ENCODE data around the gene AUTS2. TPM values are rescaled to one million over a fixed set of nuclear protein-coding genes. Genes with fewer than 3 reads are reported as not detected.
A peak's percentile ranks its signal among the peaks of the same experiment; 100 is the strongest.

Gene AUTS2
- total and polyA plus RNA-seq, 2 donors (not counting 1 experiment from before 2014, with no cell fraction given): 0.60 to 9.1 TPM

DNA sequence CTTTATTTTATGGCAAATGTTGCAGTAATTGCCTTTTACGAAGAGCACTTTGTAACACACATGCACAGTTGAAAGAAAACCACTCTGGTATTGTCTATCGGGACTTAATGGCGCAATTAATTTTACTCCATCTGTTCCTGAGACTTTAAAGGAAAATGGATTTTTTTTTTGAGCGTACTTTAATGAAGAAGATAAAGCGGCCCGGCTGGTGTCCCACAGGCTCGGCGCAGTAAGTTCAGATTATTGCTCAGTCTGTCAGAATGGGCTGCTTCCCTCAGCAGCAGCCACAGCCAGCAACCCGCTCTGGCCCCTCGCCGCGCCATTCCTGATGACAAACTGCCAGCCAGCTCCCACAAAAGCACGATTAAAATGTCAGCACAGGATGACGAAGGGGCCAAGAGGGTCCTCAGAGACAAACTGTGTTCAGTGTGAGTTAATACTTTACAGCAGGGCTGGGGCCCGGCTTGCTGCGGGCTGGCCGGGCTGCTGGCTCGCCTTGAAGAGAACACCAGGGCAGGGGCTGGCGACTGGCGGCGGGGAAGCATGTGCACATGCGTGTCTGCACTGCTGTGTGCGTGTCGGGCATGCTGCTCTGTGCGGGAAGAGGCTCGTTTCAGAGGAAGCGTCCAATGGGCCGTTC, 1032.7 kb downstream of the AUTS2 start:
- no peaks in the 10 kb centered on the region for H3K79me2 ChIP-seq (ENCODE audit: control insufficient read depth, insufficient read depth, low read length)
- H3K9ac ChIP-seq (ENCODE audit: insufficient read depth, low read length): no peak overlapping the region
- peak overlapping the region in 1 of 4 experiments; percentile 27 for H3K4me3 ChIP-seq (replicated peaks in 1 of 4; ENCODE audit: control extremely low read depth in 1 of 4, insufficient read depth in 1 of 4, low read depth in 3 of 4, low read length in 4 of 4)
- H2AFZ ChIP-seq (ENCODE audit: low read length): peak overlapping the region; percentile 28
- no peaks in the 10 kb centered on the region for H3K4me1 ChIP-seq (ENCODE audit: control insufficient read depth, extremely low read depth, insufficient read depth, low read length)
- no peak for TF ChIP-seq EZH2 (IDR thresholded peaks at IDR 0.05; ENCODE audit: low read length, missing control alignments)
- TF ChIP-seq, protein P1, sequence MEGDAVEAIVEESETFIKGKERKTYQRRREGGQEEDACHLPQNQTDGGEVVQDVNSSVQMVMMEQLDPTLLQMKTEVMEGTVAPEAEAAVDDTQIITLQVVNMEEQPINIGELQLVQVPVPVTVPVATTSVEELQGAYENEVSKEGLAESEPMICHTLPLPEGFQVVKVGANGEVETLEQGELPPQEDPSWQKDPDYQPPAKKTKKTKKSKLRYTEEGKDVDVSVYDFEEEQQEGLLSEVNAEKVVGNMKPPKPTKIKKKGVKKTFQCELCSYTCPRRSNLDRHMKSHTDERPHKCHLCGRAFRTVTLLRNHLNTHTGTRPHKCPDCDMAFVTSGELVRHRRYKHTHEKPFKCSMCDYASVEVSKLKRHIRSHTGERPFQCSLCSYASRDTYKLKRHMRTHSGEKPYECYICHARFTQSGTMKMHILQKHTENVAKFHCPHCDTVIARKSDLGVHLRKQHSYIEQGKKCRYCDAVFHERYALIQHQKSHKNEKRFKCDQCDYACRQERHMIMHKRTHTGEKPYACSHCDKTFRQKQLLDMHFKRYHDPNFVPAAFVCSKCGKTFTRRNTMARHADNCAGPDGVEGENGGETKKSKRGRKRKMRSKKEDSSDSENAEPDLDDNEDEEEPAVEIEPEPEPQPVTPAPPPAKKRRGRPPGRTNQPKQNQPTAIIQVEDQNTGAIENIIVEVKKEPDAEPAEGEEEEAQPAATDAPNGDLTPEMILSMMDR (conservative IDR thresholded peaks at IDR 0.05 in 1 of 2, IDR thresholded peaks at IDR 0.05 in 1 of 2; ENCODE audit: low read depth in 1 of 2, low read length in 2 of 2): no peak
- H3K27me3 ChIP-seq (ENCODE audit: control insufficient read depth, insufficient read depth, low read length): no peaks in the 10 kb centered on the region
- no peaks in the 10 kb centered on the region for H3K36me3 ChIP-seq (ENCODE audit: control insufficient read depth, insufficient read depth, low read length)
- H3K4me2 ChIP-seq (ENCODE audit: extremely low read depth, insufficient read depth, low read length): peak overlapping the region; percentile 59
- H4K20me1 ChIP-seq (ENCODE audit: control insufficient read depth, extremely low read depth, insufficient read depth, low read length): no peaks in the 10 kb centered on the region
- H3K9me3 ChIP-seq (ENCODE audit: control insufficient read depth, insufficient read depth, low read depth, low read length): no peaks in the 10 kb centered on the region
- H3K27ac ChIP-seq (ENCODE audit: insufficient read depth, low read length): no peak overlapping the region
- peak; percentile 46 to 80 for DNase-seq (ENCODE audit: low read depth in 2 of 2)

DNA sequence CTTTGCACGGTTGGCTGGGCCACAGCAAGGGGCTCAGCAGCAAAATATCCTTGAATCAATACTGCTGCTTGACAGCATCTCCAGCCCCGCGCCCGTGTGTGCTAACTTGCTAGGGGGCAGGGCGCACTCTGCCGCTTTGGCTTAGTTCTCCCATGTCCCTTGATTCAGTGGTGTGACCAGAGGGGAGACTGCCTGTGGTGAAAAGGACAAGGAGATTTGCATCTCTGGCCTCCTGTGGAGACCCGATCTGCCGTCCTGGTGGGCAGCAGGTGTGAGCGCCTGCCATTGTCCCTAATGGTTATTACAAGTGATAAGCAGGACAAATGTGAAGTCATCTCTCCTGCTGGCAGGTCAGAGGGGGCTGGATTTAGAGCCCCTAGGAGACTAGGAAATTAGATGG, 1033.4 kb downstream of the AUTS2 start:
- Histone ChIP-seq H3K9ac (ENCODE audit: insufficient read depth, low read length) (no peak overlapping the region), H2AFZ (ENCODE audit: low read length) (no peak overlapping the region), H3K4me1 (ENCODE audit: control insufficient read depth, extremely low read depth, insufficient read depth, low read length) (no peaks in the 10 kb centered on the region), H4K20me1 (ENCODE audit: control insufficient read depth, extremely low read depth, insufficient read depth, low read length) (no peaks in the 10 kb centered on the region), H3K79me2 (ENCODE audit: control insufficient read depth, insufficient read depth, low read length) (no peaks in the 10 kb centered on the region), H3K9me3 (ENCODE audit: control insufficient read depth, insufficient read depth, low read depth, low read length) (no peaks in the 10 kb centered on the region), H3K36me3 (ENCODE audit: control insufficient read depth, insufficient read depth, low read length) (no peaks in the 10 kb centered on the region), H3K4me3 (replicated peaks in 1 of 4; ENCODE audit: control extremely low read depth in 1 of 4, insufficient read depth in 1 of 4, low read depth in 3 of 4, low read length in 4 of 4) (no peak overlapping the region), H3K27ac (ENCODE audit: insufficient read depth, low read length) (no peak overlapping the region), H3K4me2 (ENCODE audit: extremely low read depth, insufficient read depth, low read length) (no peak overlapping the region), H3K27me3 (ENCODE audit: control insufficient read depth, insufficient read depth, low read length) (no peaks in the 10 kb centered on the region)
- no peak for DNase-seq (ENCODE audit: low read depth in 2 of 2)
- no peak for TF ChIP-seq EZH2 (IDR thresholded peaks at IDR 0.05; ENCODE audit: low read length, missing control alignments)
- TF ChIP-seq, protein P1 (conservative IDR thresholded peaks at IDR 0.05 in 1 of 2, IDR thresholded peaks at IDR 0.05 in 1 of 2; ENCODE audit: low read depth in 1 of 2, low read length in 2 of 2): no peak

DNA sequence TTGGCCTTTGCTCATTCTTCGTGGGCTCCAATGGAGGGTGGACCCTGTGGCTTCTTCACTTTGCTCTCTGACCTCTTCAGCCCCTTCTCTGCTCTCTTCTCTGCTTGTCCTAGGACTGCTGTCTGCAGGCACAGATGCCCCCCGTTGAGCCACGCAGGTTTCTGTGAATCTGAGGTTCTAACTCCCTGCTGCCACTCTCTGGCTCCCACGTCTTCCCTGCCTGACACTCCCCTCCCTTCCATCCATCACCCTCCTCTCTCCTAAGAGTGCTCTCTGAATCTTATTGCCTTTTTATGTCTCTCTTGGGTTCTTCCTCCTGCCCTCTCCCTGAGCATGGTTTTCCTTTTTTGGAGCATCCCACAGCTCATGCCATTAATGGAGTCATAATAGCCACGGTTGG, 1034.1 kb downstream of the AUTS2 start:
- DNase-seq (ENCODE audit: low read depth in 2 of 2): no peak
- Histone ChIP-seq H3K36me3 (ENCODE audit: control insufficient read depth, insufficient read depth, low read length) (no peaks in the 10 kb centered on the region), H2AFZ (ENCODE audit: low read length) (no peak overlapping the region), H3K27ac (ENCODE audit: insufficient read depth, low read length) (no peak overlapping the region), H3K9ac (ENCODE audit: insufficient read depth, low read length) (no peak overlapping the region), H3K4me2 (ENCODE audit: extremely low read depth, insufficient read depth, low read length) (no peak overlapping the region), H3K9me3 (ENCODE audit: control insufficient read depth, insufficient read depth, low read depth, low read length) (no peaks in the 10 kb centered on the region), H3K27me3 (ENCODE audit: control insufficient read depth, insufficient read depth, low read length) (no peaks in the 10 kb centered on the region), H3K79me2 (ENCODE audit: control insufficient read depth, insufficient read depth, low read length) (no peaks in the 10 kb centered on the region), H3K4me3 (replicated peaks in 1 of 4; ENCODE audit: control extremely low read depth in 1 of 4, insufficient read depth in 1 of 4, low read depth in 3 of 4, low read length in 4 of 4) (no peak overlapping the region), H3K4me1 (ENCODE audit: control insufficient read depth, extremely low read depth, insufficient read depth, low read length) (no peaks in the 10 kb centered on the region), H4K20me1 (ENCODE audit: control insufficient read depth, extremely low read depth, insufficient read depth, low read length) (no peaks in the 10 kb centered on the region)
- TF ChIP-seq EZH2 (IDR thresholded peaks at IDR 0.05; ENCODE audit: low read length, missing control alignments): no peak
- TF ChIP-seq, protein P1 (conservative IDR thresholded peaks at IDR 0.05 in 1 of 2, IDR thresholded peaks at IDR 0.05 in 1 of 2; ENCODE audit: low read depth in 1 of 2, low read length in 2 of 2): no peak
